Activated CD8-positive, alpha-beta memory T cell treated with anti-CD3 and anti-CD28 coated beads, Interleukin-2, amount 50 U/mL, for 48 hours (primary cell): ENCODE data around the gene BRSK2.

ENCODE experiments used
- DNase-seq: peaks from one replicate; pipeline ENCODE4 v3.0.0-alpha.2; 2020

Gene BRSK2

DNA sequence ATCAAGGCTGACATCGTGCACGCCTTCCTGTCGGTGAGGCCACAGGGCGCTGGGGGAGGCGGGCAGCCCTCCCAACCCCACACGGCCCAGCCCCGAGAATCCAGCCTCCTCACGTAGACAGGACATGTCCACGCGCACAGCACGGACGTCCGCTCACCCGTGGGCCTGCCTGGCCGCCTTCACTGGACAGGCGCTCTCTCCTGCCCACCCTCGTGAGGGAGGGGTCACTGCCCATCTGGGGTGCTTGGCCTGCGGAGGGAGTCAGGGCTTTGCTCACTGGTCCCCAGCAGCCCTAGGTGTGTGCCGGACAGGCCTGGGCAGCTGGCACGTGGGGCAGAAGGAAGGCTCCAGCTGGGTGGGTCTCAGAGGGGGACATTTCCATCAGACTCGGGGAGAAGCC is 64.8 kb downstream of the BRSK2 start:
- DNase-seq: no peak

DNA sequence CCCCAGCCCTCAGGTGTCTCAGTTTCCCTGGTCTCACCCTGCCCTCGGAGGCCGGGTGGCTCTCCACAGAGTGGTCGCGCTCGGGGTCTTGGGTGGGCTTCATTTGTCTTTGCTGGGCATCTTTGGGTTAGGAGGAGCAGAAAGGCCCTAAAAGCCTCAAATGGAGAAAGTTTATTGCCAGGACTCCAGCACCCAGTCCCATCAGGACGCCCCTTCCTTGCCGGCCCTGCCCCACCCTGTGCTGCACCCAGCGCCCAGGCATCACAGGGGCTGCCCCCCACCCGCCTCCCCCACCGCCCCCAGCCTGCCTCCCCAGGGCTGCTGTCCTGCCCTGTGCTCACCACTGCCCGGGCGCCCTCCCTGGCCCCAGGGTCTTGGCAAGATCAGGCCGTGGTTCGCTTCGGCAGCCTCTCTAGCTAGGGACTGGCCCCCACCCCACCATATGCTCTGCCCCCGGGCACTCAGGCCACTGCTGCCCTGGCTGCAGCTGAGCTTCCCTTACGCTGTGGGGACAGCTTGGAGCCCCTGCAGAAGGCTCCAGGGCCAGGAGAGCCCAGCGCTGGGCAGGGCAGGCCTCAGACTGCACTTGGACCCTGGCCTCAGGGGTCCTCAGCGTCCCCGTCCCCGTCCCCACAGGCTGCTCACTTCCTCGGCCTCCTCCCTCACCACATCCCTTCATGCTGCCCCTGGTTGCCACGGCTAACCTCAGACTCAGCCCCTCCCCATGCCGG is 65.5 kb downstream of the BRSK2 start:
- DNase-seq: no peak

DNA sequence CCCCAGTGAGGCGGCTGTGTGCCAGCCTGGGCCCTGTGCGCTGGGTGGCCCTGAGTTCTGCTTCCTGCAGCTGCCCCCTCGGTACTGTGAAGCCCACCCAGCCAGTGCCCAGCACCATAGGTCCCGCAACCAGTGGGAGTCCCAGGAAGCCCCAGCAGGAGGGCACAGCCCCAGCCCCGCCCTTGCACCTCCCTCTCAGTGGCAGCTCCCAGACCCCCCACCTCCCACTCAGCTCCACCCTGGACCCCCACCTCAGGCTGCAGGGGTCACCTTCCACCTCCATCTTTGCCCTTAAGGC is 66.0 kb downstream of the BRSK2 start:
- DNase-seq: no peak

DNA sequence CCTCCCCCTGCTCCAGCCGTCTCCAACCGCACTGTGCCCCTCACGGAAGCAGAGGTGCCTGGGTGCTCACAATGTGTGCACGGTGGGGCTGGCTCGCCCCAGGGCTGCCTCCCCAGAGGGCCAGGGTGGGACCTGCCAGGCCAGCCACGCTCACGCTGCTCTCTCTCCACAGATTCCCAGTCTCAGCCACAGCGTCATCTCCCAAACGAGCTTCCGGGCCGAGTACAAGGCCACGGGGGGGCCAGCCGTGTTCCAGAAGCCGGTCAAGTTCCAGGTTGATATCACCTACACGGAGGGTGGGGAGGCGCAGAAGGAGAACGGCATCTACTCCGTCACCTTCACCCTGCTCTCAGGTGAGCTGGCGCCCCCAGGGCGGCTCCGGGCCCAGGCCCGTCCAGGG is 66.4 kb downstream of the BRSK2 start:
- DNase-seq: no peak

DNA sequence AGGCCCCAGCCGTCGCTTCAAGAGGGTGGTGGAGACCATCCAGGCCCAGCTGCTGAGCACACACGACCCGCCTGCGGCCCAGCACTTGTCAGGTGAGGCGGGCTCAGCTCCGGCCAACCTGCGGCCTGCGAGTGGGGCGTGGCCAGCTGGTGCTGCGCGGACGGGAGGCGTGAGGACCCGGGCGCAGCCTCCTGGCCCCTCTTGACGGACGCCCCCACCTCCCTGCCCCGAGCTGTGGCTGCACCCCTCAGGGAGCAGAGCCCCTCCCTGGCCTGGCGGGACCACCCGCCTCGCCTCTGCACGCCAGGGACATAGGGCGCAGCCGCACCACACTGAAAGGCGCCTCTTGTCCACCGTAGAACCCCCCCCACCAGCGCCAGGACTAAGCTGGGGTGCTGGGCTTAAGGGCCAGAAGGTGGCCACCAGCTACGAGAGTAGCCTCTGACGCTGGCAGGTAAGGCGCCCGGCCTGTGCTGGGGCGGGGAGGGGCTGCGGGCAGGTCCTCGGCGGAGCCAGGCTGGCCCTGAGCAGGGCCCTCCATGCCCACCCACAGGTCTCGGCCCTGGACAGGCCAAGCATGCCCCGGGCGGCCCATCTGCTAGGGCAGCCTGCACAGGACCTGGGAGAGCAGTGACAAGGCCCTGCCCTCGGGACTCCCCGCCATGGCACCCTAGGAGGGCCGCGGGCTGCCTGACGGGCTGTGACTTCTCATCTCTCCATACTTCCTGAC is 67.0 kb downstream of the BRSK2 start:
- no peak for DNase-seq

DNA sequence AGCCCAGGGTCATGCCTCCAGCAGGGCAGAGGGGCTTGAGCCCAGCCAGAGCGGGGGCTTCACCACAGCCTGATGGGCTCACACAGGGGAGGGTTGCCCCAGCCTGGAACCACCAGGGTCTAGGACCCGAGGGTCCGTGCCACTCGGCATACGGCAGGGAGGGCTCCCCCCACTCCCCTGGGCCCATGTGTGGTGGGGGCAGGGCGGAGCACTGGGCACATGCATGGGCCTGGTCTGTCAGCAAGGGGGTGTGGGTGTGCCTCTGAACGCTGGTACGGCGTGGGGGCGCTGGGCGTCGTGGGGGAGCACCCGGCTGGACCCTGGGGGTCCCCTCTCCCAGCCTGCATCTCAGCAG is 67.6 kb downstream of the BRSK2 start:
- no peak for DNase-seq

DNA sequence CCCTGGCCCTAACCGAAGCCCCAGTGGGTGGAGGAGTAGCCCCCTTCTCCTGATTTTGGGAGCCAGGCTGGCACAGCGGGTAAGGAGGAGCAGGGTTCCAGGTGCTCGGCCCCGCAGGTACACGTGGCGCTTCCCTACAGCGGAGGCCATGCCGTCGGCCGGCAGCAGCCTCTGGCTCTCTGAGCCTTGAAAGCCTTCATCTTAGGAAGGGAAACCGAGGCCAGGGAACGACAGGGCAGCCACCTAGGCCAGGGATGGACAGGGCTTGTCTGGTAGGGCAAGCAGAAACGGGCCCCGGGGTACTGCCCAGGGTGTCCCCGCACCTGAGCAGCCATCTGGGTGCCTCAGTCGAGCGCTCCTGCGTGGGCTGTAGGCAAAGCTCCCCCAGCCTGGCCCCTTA is 68.1 kb downstream of the BRSK2 start:
- DNase-seq: no peak

DNA sequence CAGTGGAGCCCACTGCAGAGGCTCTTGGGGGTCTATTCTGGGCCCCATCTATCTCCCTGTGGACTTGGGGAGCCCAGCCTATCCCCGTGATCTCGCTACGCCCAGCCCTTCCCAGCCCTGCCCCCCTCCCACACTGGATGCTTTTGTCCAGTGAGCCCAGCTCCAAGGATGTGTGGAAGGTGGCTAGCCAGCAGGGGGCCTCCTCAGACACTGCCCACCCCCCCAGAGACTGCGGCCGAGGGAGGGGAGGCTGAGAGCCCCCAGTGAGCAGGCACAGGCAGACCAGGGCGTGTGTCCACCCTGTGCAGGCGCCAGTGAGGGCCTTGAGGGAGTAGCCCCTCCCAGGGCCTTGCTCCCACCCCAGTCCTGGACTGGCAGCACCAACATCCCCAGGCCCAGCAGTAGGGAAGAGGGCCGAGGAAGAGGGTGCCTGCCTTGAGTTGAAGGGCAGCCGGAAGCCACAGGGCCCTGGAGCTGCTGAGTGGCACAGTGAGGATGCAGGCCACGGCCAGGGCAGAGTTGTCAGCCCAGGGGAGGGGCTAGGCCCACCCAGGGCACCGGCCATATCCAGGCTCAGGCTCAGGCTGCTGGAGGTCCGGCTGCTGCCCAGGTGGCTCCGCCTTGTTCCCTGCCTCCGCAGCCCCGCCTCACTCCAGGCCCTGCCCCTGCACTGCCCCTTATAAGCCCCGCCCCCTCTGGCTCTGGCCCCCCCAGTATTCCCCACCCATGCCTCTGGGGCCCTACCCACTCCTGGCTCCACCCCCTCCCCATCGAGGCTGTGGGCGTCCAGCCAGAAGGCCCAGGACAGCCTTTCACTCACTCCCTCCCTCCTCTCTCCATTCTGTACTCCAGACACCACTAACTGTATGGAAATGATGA is 68.8 kb downstream of the BRSK2 start:
- DNase-seq: no peak

DNA sequence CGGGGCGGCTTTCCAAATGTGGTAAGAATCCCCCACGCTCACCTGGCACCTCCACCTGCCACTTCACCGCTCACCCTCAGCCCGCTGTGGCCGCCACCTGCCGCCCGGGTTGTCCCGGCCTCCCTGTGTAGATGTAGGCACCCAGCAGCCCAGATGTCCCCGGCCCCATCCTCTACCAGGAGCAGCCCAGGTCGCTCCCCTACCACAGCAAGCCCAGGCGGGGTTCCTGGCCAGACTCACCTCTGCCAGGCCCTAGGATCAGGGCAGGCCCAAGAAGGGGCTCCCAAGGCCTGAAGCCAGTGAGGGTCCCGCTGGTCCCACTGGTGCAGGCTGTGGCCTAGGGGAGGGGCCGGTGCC is 69.5 kb downstream of the BRSK2 start:
- no peak for DNase-seq

DNA sequence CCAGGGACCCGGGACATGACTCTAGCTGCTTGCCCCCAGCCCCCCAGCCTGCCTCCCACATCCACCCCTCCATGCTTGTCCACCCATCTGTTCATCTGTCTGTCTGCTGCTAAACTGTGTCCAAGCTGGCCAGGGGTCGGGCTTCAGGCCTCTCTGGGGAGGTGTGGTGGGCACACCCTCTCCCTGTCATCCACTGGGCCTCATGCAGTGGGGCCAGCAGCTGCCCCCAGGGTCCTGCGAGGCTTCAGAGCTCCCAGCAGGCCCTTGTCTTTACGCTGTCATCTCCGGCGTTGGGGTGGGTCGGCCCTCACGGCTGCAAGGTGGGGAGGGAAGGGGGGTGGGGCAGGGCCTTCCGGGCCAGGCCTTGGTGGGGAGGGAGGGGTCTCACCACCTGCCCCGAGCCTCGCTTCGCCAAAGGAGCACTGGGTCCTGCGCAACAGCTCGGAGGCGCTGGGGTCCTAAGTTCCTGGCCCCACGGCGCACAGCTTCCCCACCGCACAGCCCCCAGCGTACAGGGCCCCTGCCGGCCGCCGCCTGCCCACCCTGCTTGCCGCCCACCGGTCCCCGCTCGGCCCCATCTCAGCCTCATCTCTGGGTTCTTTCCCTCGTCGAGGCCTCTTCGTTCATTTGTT is 70.1 kb downstream of the BRSK2 start:
- no peak for DNase-seq

DNA sequence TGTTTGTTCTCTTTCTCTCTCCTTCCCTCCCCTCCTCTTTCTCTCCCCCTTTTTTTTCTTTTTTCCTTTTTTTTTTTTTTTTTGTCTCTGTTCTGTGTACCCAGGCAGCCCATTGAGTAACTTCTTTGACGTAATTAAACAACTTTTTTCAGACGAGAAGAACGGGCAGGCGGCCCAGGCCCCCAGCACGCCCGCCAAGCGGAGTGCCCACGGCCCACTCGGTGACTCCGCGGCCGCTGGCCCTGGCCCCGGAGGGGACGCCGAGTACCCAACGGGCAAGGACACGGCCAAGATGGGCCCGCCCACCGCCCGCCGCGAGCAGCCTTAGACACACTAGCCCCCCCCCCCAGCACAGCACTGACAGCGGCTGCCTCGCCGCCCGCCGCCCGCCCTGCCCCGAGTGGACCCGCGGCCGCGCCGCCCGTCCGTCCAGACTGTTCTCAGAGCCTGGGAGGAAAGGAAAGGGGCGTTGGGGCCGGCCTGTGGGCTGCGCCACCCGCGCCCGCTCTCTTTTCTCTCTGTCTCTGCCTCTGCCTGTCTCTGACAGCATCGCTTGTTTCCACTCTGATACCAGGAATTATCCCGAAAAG is 70.8 kb downstream of the BRSK2 start:
- no peak for DNase-seq

DNA sequence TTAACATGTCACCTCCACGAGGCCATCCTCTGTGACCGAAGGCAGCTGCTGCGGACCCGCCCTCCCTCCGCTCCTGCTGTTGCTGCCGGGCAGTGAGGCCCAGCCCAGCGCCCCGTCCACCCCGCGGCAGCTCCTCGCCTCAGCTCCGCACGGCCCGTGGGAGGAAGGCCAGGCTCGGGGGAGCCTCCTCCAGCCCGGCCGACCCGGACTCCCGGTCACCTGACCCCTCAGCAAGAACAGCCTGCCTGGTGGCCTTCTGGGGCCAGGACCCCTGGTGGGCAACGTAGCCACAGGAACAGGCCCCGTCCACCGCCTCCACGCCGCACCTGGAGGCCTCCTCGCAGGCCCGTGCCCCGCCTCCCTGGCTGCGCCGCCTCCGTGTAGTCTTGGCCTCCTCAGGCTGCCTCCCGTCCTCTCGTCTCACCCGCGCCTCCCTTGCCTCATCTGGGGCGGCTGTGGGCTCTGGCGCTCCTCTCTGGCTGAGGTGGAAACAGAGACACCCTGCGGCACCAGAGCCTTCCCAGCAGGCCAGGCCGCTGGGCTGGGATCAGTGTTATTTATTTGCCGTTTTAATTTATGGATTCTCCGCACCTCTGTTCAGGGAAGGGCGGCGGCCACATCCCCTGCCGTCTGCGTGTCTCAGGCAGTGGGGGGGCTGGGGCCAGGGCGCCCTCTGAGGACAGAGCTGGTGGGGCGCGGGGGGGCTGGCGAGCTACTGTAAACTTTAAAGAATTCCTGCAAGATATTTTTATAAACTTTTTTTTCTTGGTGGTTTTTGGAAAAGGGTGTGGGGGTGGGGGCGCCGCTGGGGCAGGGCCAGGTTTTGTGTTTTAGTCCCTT is 71.5 kb downstream of the BRSK2 start:
- DNase-seq: no peak

DNA sequence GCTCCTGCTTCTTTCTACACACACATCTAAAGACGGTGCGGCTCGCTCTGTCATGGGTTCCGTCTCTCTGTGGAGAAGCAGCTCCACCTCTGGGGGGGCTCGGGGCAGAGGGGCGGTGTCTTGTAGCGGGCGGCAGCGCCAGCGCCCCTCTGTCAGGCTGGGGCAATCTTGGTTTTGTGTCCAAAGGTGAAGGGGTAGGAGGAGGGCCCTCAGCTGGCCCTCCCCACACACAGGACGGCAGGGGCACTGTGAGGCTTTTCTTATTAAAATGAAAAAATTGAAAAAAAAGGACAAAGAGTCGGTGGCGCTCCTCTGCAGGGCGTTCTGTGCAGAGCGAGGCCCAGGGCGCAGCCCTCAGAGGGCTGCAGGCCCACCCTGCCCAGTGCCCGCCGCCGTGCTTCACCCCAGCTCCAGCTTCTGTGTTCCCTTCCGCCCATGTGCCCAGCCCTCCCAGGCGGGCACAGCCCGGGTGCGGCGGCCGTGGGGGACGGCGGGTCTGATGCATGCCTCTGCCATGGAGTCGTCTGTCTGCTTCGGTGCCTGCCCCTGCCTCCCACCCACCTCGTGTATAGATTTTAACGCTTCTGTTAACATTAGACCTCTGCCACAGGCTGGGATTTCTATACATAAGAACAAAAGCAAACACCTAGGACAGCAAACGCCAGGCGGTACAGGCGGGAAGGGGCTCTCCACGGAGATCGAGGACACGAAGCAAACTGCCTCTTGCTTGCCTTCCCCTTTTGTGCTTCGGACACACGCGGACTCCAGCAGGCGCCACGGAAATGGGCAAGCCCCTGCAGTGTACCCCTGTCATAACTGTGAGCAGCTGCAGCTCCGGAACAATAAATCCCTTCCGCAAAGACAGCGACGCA is 72.3 kb downstream of the BRSK2 start:
- DNase-seq: no peak

DNA sequence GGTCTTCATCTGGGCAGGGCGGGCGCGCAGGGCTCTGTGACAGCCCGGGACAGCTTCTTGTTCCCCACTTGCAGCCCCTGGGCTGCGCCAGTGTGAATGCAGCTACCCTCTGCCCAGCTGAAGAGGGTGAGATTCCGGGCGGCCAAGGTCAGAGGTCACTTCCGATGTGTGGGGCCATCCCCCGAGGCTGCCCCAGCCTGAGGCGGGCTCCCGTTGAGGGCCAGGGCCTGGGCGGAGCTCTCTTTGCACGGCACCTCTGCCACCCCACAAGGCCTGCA is 72.9 kb downstream of the BRSK2 start:
- DNase-seq: no peak

DNA sequence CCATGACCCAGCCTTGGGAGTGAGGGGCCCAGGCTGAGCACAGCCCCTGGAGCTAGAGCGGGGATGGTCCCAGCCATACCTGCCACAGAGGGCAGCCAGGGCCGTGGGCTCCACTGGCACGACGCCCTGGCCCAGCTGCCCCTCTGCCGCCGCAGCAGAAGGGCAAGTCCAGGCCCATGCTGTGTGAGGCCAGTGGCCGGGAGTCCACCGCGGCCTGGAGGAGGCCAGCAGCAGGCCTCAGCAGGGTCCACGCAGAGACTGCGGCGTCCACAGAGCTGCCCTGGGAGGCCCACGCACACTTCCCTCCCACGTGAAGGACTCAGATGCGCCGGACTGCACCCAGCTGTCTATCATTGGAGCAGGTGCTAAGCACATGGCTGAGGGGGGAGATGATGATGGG is 73.3 kb downstream of the BRSK2 start:
- DNase-seq: no peak

DNA sequence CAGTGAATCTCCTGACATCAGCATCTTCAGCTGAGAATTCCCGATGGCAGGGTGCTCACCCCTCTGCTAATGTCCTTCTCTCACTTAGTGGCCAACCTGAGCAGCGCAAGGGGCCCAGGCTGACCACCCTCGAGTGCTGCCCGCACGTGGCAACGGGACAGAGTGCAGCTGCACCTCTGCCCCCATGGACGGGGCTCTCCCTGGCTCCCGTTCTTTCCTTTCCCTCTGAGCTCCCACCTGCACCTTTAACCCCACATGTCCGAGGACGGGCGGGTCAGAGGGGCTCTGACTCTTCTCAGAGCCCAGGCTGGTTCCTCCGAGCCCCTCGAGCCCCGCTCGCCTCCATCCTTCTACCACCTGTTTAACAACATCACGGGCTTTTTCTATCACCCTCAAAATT is 77.0 kb downstream of the BRSK2 start:
- DNase-seq: no peak

DNA sequence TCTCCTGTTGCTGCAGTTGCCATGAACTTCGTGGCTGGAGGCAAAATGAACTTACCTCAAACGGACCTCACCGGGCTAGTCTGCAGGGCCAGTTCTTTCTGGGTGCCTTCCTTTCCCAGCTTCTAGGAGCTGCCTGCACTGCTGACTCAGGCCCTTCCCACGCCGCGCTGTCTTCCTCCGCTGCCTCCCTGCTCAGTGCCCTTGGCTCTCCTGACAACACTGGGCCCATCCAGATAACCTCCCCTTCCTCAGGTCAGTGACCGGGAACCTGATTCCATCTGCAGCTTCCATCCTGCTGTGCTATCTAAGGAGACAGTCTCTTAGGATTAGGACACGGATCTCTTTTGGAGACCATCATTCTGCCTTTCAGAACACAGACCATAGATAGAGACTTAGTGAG is 77.5 kb downstream of the BRSK2 start:
- DNase-seq: no peak

DNA sequence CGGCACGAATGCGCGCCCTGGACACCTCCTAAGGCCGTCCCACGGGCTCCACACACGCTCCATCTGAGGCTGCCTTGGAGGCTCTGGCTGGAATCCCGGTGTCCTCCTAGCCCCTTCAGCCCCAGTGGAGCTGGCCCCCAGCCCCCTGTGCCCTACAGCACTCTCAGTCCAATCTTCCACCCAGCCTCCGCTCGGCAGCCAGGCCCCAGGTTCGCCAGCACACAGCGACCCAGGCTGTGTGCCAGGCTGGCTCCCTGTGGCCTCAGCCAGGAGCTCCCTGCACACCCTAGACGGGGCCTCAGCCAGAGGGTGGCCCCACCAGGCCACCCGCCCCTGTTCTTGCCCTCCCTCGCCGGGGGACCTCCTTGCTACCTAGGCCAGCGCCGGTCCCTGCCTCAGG is 78.3 kb downstream of the BRSK2 start:
- DNase-seq: no peak

DNA sequence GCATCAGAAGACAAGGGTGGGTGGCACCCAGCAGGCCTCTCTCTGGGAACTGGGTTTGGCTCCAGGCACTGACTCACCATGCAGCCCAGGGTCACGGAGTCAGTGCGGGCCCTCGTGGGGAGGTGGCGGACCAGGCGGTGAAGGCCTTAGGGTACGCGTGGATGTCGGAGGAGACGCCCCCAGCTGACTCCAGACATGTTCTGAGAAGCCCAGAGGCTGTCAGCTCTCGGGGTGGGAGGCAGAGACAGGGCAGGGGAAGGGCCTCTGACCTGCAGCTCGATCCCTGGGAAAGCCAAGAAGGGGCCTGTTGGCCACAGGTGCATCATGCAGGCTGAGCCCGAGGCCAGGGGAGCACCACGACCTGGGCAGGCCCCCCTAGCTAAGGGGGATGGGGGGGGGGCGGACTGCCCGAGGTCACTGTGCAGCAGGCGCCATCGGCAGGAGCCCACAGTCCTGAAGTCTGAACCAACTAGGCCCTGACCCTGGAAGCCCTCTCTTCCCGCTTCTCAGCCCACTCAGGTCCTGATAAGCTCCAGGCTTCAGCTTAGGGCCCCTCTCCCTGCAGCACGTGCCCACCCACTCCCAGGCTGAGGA is 78.8 kb downstream of the BRSK2 start:
- no peak for DNase-seq

DNA sequence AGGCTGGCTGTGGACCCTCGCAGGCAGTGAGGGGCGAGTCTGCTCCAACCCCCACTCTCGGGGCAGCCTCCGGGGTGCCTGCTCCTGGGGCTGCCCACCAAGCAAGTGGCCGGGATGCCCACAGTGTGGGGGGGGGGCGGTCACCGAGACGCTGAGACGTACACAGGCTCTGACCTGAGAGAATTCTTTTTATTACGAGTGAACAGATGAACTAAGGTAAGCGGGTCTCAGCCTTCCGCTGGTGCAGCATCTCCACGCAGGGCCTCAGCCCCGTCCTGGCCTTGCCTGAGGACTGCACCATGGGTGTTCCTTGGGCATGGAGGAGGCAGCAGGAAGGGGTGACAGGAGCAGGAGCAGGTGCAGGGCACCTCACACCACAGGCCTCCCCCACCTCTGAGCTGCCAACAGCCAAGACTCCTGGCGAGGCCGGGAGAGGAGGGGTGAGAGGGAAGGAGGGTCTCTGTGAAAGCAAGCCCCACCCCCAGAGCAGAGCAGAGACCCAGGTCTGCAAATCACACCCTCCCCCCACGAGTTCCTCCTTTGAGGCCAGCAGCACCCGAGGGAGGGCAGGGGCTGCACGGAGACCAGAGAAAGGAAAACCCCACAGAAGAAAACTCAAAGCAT is 79.7 kb downstream of the BRSK2 start:
- DNase-seq: no peak
